IMR-90 (cell line): ENCODE data around the gene APP. TPM values are rescaled to one million over a fixed set of nuclear protein-coding genes. Genes with fewer than 3 reads are reported as not detected.

Experiments
- ATAC-seq: fragments of 200-7000 bp; cut with Tn5 transposase; 2 replicates; pipeline ENCODE4 v1.9.1; 2020; ENCODE audit warnings: low read depth, mild to moderate bottlenecking, moderate library complexity
- BruUV-seq: library from RNA; stranded (reverse); fragments of 400-500 nt; replicated peaks from 2 replicates; lab custom pipeline; 2021; lab: Mats Ljungman, UMichigan
- CTCF ChIA-PET: fragments of 300-600 bp; formaldehyde crosslinking; extraction: SDS; loops from one replicate; lab custom pipeline; 2021; ENCODE audit warnings: antibody characterized with exemption; lab: Yijun Ruan, JAX
- POLR2A ChIA-PET: fragments of 300-600 bp; sonication (Branson Sonifier 250); formaldehyde crosslinking; loops from one replicate; lab custom pipeline; 2022; ENCODE audit warnings: antibody characterized with exemption; ENCODE audit not compliant: unreplicated experiment; lab: Charles Lee
- DNase-seq: peaks from one replicate; pipeline ENCODE4 v3.0.0; 2013
- H2AFZ ChIP-seq: replicated peaks from 2 replicates; pipeline ENCODE3; 2013; ENCODE audit warnings: low read length, mild to moderate bottlenecking; ENCODE audit not compliant: poor library complexity
- H2AK5ac ChIP-seq: 2 replicates; pipeline ENCODE4 v1.6.1; 2013; ENCODE audit warnings: low read depth, low read length, inconsistent platforms
- H2AK9ac ChIP-seq: replicated peaks from 2 replicates; pipeline ENCODE3; 2013; ENCODE audit warnings: mild to moderate bottlenecking, low read depth, low read length, moderate library complexity; ENCODE audit not compliant: poor library complexity
- H2BK120ac ChIP-seq: 2 replicates; pipeline ENCODE4 v1.6.1; 2013; ENCODE audit warnings: low read depth, low read length, inconsistent platforms
- H2BK15ac ChIP-seq: 3 replicates; pipeline ENCODE4 v1.6.1; 2013; ENCODE audit warnings: low read depth, low read length, inconsistent platforms
- H2BK20ac ChIP-seq: 2 replicates; pipeline ENCODE4 v1.6.1; 2013; ENCODE audit warnings: low read depth, mild to moderate bottlenecking, inconsistent platforms, low read length, moderate library complexity
- H2BK5ac ChIP-seq: 2 replicates; pipeline ENCODE4 v1.6.1; 2013; ENCODE audit warnings: mild to moderate bottlenecking, low read depth, low read length, inconsistent platforms; ENCODE audit not compliant: poor library complexity, severe bottlenecking
- H3K14ac ChIP-seq: replicated peaks from 2 replicates; pipeline ENCODE4 v1.6.1; 2013; ENCODE audit warnings: low read depth, low read length, inconsistent platforms
- H3K18ac ChIP-seq: 2 replicates; pipeline ENCODE4 v1.6.1; 2013; ENCODE audit warnings: low read depth, low read length, control low read depth
- H3K23ac ChIP-seq: 2 replicates; pipeline ENCODE4 v1.6.1; 2013; ENCODE audit warnings: low read depth, low read length, inconsistent platforms
- H3K27ac ChIP-seq: 2 replicates; pipeline ENCODE4 v1.5.1; 2013; ENCODE audit warnings: mild to moderate bottlenecking, control low read depth, low read length; ENCODE audit not compliant: insufficient read depth
- H3K27me3 ChIP-seq: 2 replicates; pipeline ENCODE4 v1.6.1; 2013; ENCODE audit warnings: low read length; ENCODE audit not compliant: control insufficient read depth, insufficient read depth
- H3K36me3 ChIP-seq: 2 replicates; pipeline ENCODE4 v1.6.1; 2013; ENCODE audit warnings: low read length, mixed read lengths; ENCODE audit not compliant: control insufficient read depth, insufficient read depth
- H3K4ac ChIP-seq: 2 replicates; pipeline ENCODE4 v1.6.1; 2013; ENCODE audit warnings: low read depth, low read length, inconsistent platforms
- H3K4me1 ChIP-seq: 2 replicates; pipeline ENCODE4 v1.6.1; 2013; ENCODE audit warnings: low read length, mixed read lengths; ENCODE audit not compliant: control insufficient read depth, insufficient read depth
- H3K4me2 ChIP-seq: 2 replicates; pipeline ENCODE4 v1.6.1; 2013; ENCODE audit warnings: low read depth, mild to moderate bottlenecking, control low read depth, low read length, moderate library complexity
- H3K4me3 ChIP-seq: 2 replicates; pipeline ENCODE4 v1.5.1; 2013; ENCODE audit warnings: low read depth, mild to moderate bottlenecking, control low read depth, low read length, moderate library complexity; ENCODE audit not compliant: insufficient read depth
- H3K56ac ChIP-seq: 2 replicates; pipeline ENCODE4 v1.6.1; 2013; ENCODE audit warnings: low read length, inconsistent platforms; ENCODE audit not compliant: insufficient read depth; ENCODE audit errors: extremely low read depth
- H3K79me1 ChIP-seq, 2 experiments: 2 replicates each; pipeline ENCODE4 v1.6.1; 2013; ENCODE audit warnings: low read length in 2 of 2, inconsistent platforms in 1 of 2, low read depth in 1 of 2
- H3K9ac ChIP-seq: 2 replicates; pipeline ENCODE4 v1.6.1; 2013; ENCODE audit warnings: low read depth, low read length, control low read depth
- H3K9me1 ChIP-seq: 2 replicates; pipeline ENCODE4 v1.6.1; 2013; ENCODE audit warnings: low read length, inconsistent platforms; ENCODE audit not compliant: insufficient read depth
- H3K9me3 ChIP-seq: 2 replicates; pipeline ENCODE4 v1.6.1; 2013; ENCODE audit warnings: low read length; ENCODE audit not compliant: control insufficient read depth, insufficient read depth
- H4K20me1 ChIP-seq: 2 replicates; pipeline ENCODE4 v1.6.1; 2013; ENCODE audit warnings: low read length, inconsistent platforms; ENCODE audit not compliant: insufficient read depth
- H4K5ac ChIP-seq: 2 replicates; pipeline ENCODE4 v1.6.1; 2013; ENCODE audit warnings: mild to moderate bottlenecking, low read depth, low read length, control low read depth
- H4K8ac ChIP-seq, 2 experiments: 2 replicates each; pipeline ENCODE4 v1.6.1; 2013; ENCODE audit warnings: low read depth in 2 of 2, low read length in 2 of 2, control low read depth in 1 of 2, inconsistent platforms in 1 of 2
- H4K91ac ChIP-seq: 2 replicates; pipeline ENCODE4 v1.6.1; 2013; ENCODE audit warnings: low read depth, low read length, inconsistent platforms; ENCODE audit not compliant: insufficient read depth
- CHD1 ChIP-seq: IDR thresholded peaks from 2 replicates; pipeline ENCODE4 v1.6.1; 2012; ENCODE audit warnings: low read depth, low read length, improper control_type of control experiment
- MAZ ChIP-seq: IDR thresholded peaks from 2 replicates; pipeline ENCODE4 v1.6.1; 2012; ENCODE audit warnings: low read depth, mild to moderate bottlenecking, low read length, improper control_type of control experiment, moderate library complexity, borderline replicate concordance
- MXI1 ChIP-seq: IDR thresholded peaks from 2 replicates; pipeline ENCODE4 v1.6.1; 2012; ENCODE audit warnings: low read depth, mild to moderate bottlenecking, low read length, moderate library complexity, borderline replicate concordance
- RAD21 ChIP-seq: IDR thresholded peaks from 2 replicates; pipeline ENCODE4 v1.6.1; 2012; ENCODE audit warnings: low read length, improper control_type of control experiment
- RCOR1 ChIP-seq: IDR thresholded peaks from 2 replicates; pipeline ENCODE4 v1.6.1; 2012; ENCODE audit warnings: mild to moderate bottlenecking, low read length, improper control_type of control experiment; ENCODE audit not compliant: insufficient replicate concordance
- SMC3 ChIP-seq: fragments of 150-350 bp; IDR thresholded peaks from 2 replicates; pipeline ENCODE4 v1.6.1; 2016; ENCODE audit warnings: low read depth, mild to moderate bottlenecking, antibody characterized with exemption, low read length, moderate library complexity
- WGBS, 2 experiments: methylation state at CpG; one replicate each; pipeline versions ENCODE4 v1.1.5 to v1.1.7; 2013; ENCODE audit warnings: missing lambda C conversion rate in 2 of 2; ENCODE audit not compliant: insufficient read length in 1 of 2; ENCODE audit errors: extremely low coverage in 2 of 2; 5-methylcytosine and 5-hydroxymethylcytosine counted together
- dilution Hi-C: fragments of 300-500 bp; cut with HindIII; formaldehyde crosslinking; loops from one replicate; pipeline ENCODE4 v1.14.3; 2018; ENCODE audit warnings: low sequenced_read_pairs; ENCODE audit not compliant: unreplicated experiment
- in situ Hi-C: fragments of 300-500 bp; cut with MboI; formaldehyde crosslinking; loops from 3 replicates; pipeline ENCODE4 v1.14.3; 2019; ENCODE audit warnings: low sequenced_read_pairs, inconsistent platforms, mixed read lengths
- intact Hi-C: fragments of 100-400 bp; cut with micrococcal nuclease; formaldehyde crosslinking; loops from 2 replicates; pipeline ENCODE4 v1.10.0; 2022
- polyA plus RNA-seq, 3 experiments: library from polyadenylated mRNA; depleted of rRNA; stranded (reverse); fragments of >200 nt; gene quantifications; 2 replicates each; pipeline ENCODE4 v1.2.3, GENCODE V29; 2012; ENCODE audit warnings: low replicate concordance in 1 of 3
- total RNA-seq: library from RNA; depleted of rRNA; stranded (reverse); fragments of >200 nt; gene quantifications from 2 replicates; pipeline ENCODE4 v1.2.3, GENCODE V29; 2012
- TF ChIP-seq, protein P1 (sequence below): fragments of 150-350 bp; IDR thresholded peaks from 2 replicates; pipeline ENCODE4 v1.6.1; 2017; ENCODE audit warnings: mild to moderate bottlenecking, antibody characterized with exemption, low read length, low read depth

APP gene
- total and polyA plus RNA-seq, 2 of the 4 experiments (the other 2 are of a cell fraction), result 191 to 530 TPM

DNA sequence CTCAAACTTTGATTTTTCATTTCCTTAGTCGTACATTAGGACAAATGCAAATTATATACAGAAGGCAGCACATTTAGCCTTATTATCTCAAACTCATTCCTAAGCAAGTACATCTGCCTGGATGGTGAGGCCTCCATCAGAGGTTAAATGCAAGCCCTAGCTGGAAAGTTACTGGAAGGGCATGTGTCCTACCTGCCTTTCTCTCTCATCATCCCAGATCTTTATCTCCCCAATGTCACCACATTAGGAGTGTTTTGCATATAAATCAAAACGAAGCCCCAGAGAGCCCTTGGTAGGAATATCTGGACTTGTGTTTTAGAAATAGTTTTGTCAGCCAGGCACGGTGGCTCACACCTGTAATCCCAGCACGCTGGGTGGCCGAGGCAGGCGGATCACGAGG, 35.0 kb downstream of the APP start:
- no peak for TF ChIP-seq RCOR1
- no peak for TF ChIP-seq MXI1
- no peak for TF ChIP-seq CHD1
- TF ChIP-seq RAD21, result no peak
- TF ChIP-seq MAZ, result no peak
- TF ChIP-seq, protein P1, sequence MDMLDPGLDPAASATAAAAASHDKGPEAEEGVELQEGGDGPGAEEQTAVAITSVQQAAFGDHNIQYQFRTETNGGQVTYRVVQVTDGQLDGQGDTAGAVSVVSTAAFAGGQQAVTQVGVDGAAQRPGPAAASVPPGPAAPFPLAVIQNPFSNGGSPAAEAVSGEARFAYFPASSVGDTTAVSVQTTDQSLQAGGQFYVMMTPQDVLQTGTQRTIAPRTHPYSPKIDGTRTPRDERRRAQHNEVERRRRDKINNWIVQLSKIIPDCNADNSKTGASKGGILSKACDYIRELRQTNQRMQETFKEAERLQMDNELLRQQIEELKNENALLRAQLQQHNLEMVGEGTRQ, result no peak
- TF ChIP-seq SMC3, result no peak
- no peak overlapping the region for H3K4me2 ChIP-seq
- DNase-seq (no peak), ATAC-seq (no peak)
- H3K27ac ChIP-seq, result no peak overlapping the region
- no peak overlapping the region for H2AFZ ChIP-seq
- no peak overlapping the region for H3K9ac ChIP-seq
- H2BK5ac ChIP-seq, result no peak overlapping the region
- in situ Hi-C loops (no loop called here), intact Hi-C loops (no loop called here), dilution Hi-C loops (no loop called here)
- H2BK20ac ChIP-seq, result no peak overlapping the region
- H4K20me1 ChIP-seq, result peaks cover 38% of the 10 kb centered on the region
- H3K27me3 ChIP-seq, result no peaks in the 10 kb centered on the region
- no peak overlapping the region for H2BK15ac ChIP-seq
- no peak overlapping the region for H2BK120ac ChIP-seq
- POLR2A ChIA-PET, result no interaction called here
- no peak overlapping the region for H4K8ac ChIP-seq
- peaks cover 3% of the 10 kb centered on the region; the same call in 1 of the 2 replicates for H3K36me3 ChIP-seq
- H3K9me3 ChIP-seq, result no peaks in the 10 kb centered on the region
- H3K23ac ChIP-seq, result no peak overlapping the region
- CTCF ChIA-PET, result no interaction called here
- no peak overlapping the region for H3K18ac ChIP-seq
- no peak overlapping the region for H4K5ac ChIP-seq
- BruUV-seq, result no TSS peak
- H3K4ac ChIP-seq, result no peak overlapping the region
- no CpG with 5 or more reads among the region's 7 CpGs for WGBS, 2 experiments
- H3K56ac ChIP-seq, result no peak overlapping the region
- no peak overlapping the region for H3K4me3 ChIP-seq
- H2AK5ac ChIP-seq, result no peak overlapping the region
- peaks cover 1% of the 10 kb centered on the region; the same call in 1 of the 2 replicates for H3K4me1 ChIP-seq
- peaks cover 28 to 72% of the 10 kb centered on the region in 2 experiments for H3K79me1 ChIP-seq
- H3K14ac ChIP-seq, result no peak overlapping the region
- H3K9me1 ChIP-seq, result peaks cover 5% of the 10 kb centered on the region; the same call in 1 of the 2 replicates
- no peak overlapping the region for H4K91ac ChIP-seq
- H2AK9ac ChIP-seq, result no peak overlapping the region
